ENCODE data around the gene TBX4.

TBX4 gene

GRCh38 chr17:61416540-61417363 lies 35.5 kb upstream of the TBX4 start:
- no peaks in the 10 kb centered on the region for H3K36me3 ChIP-seq (ENCODE audit: control insufficient read depth in 1 of 2, insufficient read depth in 2 of 2, low read depth in 1 of 2, low read length in 2 of 2)
- peak overlapping the region; percentile 63 for H3K4me2 ChIP-seq (ENCODE audit: low read length, poor library complexity, severe bottlenecking)
- H3K4me3 ChIP-seq (ENCODE audit: insufficient read depth in 1 of 2, low read depth in 1 of 2, low read length in 2 of 2), result peak overlapping the region; percentile 37 to 63
- H3K9ac ChIP-seq (ENCODE audit: low read length), result peak overlapping the region; percentile 75
- DNase-seq, result peak; percentile 91
- peak overlapping the region; percentile 47 for H4K91ac ChIP-seq (ENCODE audit: low read length)
- peak overlapping the region; percentile 97 for H4K8ac ChIP-seq (ENCODE audit: low read length)
- H3K18ac ChIP-seq (ENCODE audit: low read depth in 1 of 2, low read length in 2 of 2), result peak overlapping the region; percentile 52 to 67
- H3K4me1 ChIP-seq (ENCODE audit: control insufficient read depth, insufficient read depth, low read depth, low read length), result peaks cover 18% of the 10 kb centered on the region
- no peak overlapping the region for H2BK120ac ChIP-seq (ENCODE audit: low read depth, low read length)
- peak overlapping the region; percentile 5 to 79 for H2BK12ac ChIP-seq (ENCODE audit: low read length in 2 of 2)
- peak overlapping the region; percentile 59 for H2AFZ ChIP-seq (ENCODE audit: low read depth, low read length)
- peak overlapping the region in 1 of 2 experiments; percentile 48 for H3K4ac ChIP-seq (ENCODE audit: low read depth in 1 of 2, low read length in 2 of 2)
- H3K9me3 ChIP-seq (ENCODE audit: control insufficient read depth, low read length), result no peaks in the 10 kb centered on the region
- peaks cover 20 to 30% of the 10 kb centered on the region in 2 experiments for H3K27me3 ChIP-seq (ENCODE audit: control insufficient read depth in 1 of 2, insufficient read depth in 1 of 2, low read length in 2 of 2)
- 22% methylated on average over 40 of the region's 43 CpGs for WGBS
- H3K23ac ChIP-seq (ENCODE audit: low read length in 2 of 2), result no peak overlapping the region
- no peak overlapping the region for H2BK5ac ChIP-seq (ENCODE audit: low read depth, low read length, poor library complexity, severe bottlenecking)
- H3K79me1 ChIP-seq (replicated peaks; ENCODE audit: low read length, poor library complexity, severe bottlenecking), result peaks cover 2% of the 10 kb centered on the region
- H3K27ac ChIP-seq (ENCODE audit: low read length, poor library complexity, severe bottlenecking), result no peak overlapping the region
- peak overlapping the region in 1 of 2 experiments; percentile 35 for H3K14ac ChIP-seq (ENCODE audit: low read length in 2 of 2)
- no peak overlapping the region for H2BK15ac ChIP-seq (ENCODE audit: low read depth, poor library complexity, severe bottlenecking)
- no peak overlapping the region for H2AK5ac ChIP-seq (ENCODE audit: low read length, severe bottlenecking)

GRCh38 chr17:61418449-61418848 lies 33.8 kb upstream of the TBX4 start:
- 89% methylated on average over 1 of the region's 2 CpGs for WGBS
- Histone ChIP-seq H3K9me3 (ENCODE audit: control insufficient read depth, low read length) (no peaks in the 10 kb centered on the region), H3K9ac (ENCODE audit: low read length) (no peak overlapping the region), H3K23ac (ENCODE audit: low read length in 2 of 2) (no peak overlapping the region), H3K27me3 (ENCODE audit: control insufficient read depth in 1 of 2, insufficient read depth in 1 of 2, low read length in 2 of 2) (peaks cover 30 to 36% of the 10 kb centered on the region in 2 experiments), H2BK120ac (ENCODE audit: low read depth, low read length) (no peak overlapping the region), H3K14ac (ENCODE audit: low read length in 2 of 2) (no peak overlapping the region), H3K79me1 (replicated peaks; ENCODE audit: low read length, poor library complexity, severe bottlenecking) (no peaks in the 10 kb centered on the region), H3K4me3 (ENCODE audit: insufficient read depth in 1 of 2, low read depth in 1 of 2, low read length in 2 of 2) (no peak overlapping the region), H3K27ac (ENCODE audit: low read length, poor library complexity, severe bottlenecking) (no peak overlapping the region), H3K18ac (ENCODE audit: low read depth in 1 of 2, low read length in 2 of 2) (no peak overlapping the region), H4K8ac (ENCODE audit: low read length) (no peak overlapping the region), H2BK5ac (ENCODE audit: low read depth, low read length, poor library complexity, severe bottlenecking) (no peak overlapping the region), H2BK15ac (ENCODE audit: low read depth, poor library complexity, severe bottlenecking) (no peak overlapping the region), H2AFZ (ENCODE audit: low read depth, low read length) (no peak overlapping the region), H3K36me3 (ENCODE audit: control insufficient read depth in 1 of 2, insufficient read depth in 2 of 2, low read depth in 1 of 2, low read length in 2 of 2) (no peaks in the 10 kb centered on the region), H3K4me1 (ENCODE audit: control insufficient read depth, insufficient read depth, low read depth, low read length) (peaks cover 10% of the 10 kb centered on the region), H3K4ac (ENCODE audit: low read depth in 1 of 2, low read length in 2 of 2) (no peak overlapping the region), H2BK12ac (ENCODE audit: low read length in 2 of 2) (no peak overlapping the region), H4K91ac (ENCODE audit: low read length) (no peak overlapping the region), H3K4me2 (ENCODE audit: low read length, poor library complexity, severe bottlenecking) (no peak overlapping the region), H2AK5ac (ENCODE audit: low read length, severe bottlenecking) (no peak overlapping the region)
- no peak for DNase-seq

- H2BK120ac ChIP-seq (ENCODE audit: low read depth, low read length), result no peak overlapping the region
- no peak overlapping the region for H4K91ac ChIP-seq (ENCODE audit: low read length)
- 82% methylated on average over 8 of the region's 8 CpGs for WGBS
Measured at GRCh38 chr17:61419496-61420046, 32.7 kb upstream of the TBX4 start.

GRCh38 chr17:61420052-61420451 lies 32.2 kb upstream of the TBX4 start:
- no peak for DNase-seq
- H2AFZ ChIP-seq (ENCODE audit: low read depth, low read length), result no peak overlapping the region
- WGBS, result 67% methylated on average over 2 of the region's 4 CpGs
- H4K8ac ChIP-seq (ENCODE audit: low read length), result no peak overlapping the region
- no peak overlapping the region for H2AK5ac ChIP-seq (ENCODE audit: low read length, severe bottlenecking)
- no peak overlapping the region for H3K18ac ChIP-seq (ENCODE audit: low read depth in 1 of 2, low read length in 2 of 2)
- H2BK120ac ChIP-seq (ENCODE audit: low read depth, low read length), result no peak overlapping the region
- no peaks in the 10 kb centered on the region for H3K36me3 ChIP-seq (ENCODE audit: control insufficient read depth in 1 of 2, insufficient read depth in 2 of 2, low read depth in 1 of 2, low read length in 2 of 2)
- no peak overlapping the region for H3K9ac ChIP-seq (ENCODE audit: low read length)
- no peak overlapping the region for H3K27ac ChIP-seq (ENCODE audit: low read length, poor library complexity, severe bottlenecking)
- no peak overlapping the region for H3K4me2 ChIP-seq (ENCODE audit: low read length, poor library complexity, severe bottlenecking)
- H2BK5ac ChIP-seq (ENCODE audit: low read depth, low read length, poor library complexity, severe bottlenecking), result no peak overlapping the region
- H3K23ac ChIP-seq (ENCODE audit: low read length in 2 of 2), result no peak overlapping the region
- H2BK12ac ChIP-seq (ENCODE audit: low read length in 2 of 2), result no peak overlapping the region
- H3K79me1 ChIP-seq (replicated peaks; ENCODE audit: low read length, poor library complexity, severe bottlenecking), result no peaks in the 10 kb centered on the region
- no peak overlapping the region for H3K4ac ChIP-seq (ENCODE audit: low read depth in 1 of 2, low read length in 2 of 2)
- no peak overlapping the region for H3K14ac ChIP-seq (ENCODE audit: low read length in 2 of 2)
- no peak overlapping the region for H3K4me3 ChIP-seq (ENCODE audit: insufficient read depth in 1 of 2, low read depth in 1 of 2, low read length in 2 of 2)
- peaks cover 30 to 44% of the 10 kb centered on the region in 2 experiments for H3K27me3 ChIP-seq (ENCODE audit: control insufficient read depth in 1 of 2, insufficient read depth in 1 of 2, low read length in 2 of 2)
- peaks cover 10% of the 10 kb centered on the region for H3K4me1 ChIP-seq (ENCODE audit: control insufficient read depth, insufficient read depth, low read depth, low read length)
- no peak overlapping the region for H4K91ac ChIP-seq (ENCODE audit: low read length)
- no peaks in the 10 kb centered on the region for H3K9me3 ChIP-seq (ENCODE audit: control insufficient read depth, low read length)
- H2BK15ac ChIP-seq (ENCODE audit: low read depth, poor library complexity, severe bottlenecking), result no peak overlapping the region

More at GRCh38 chr17:61419496-61420046, 32.7 kb upstream of the TBX4 start:
- H3K23ac ChIP-seq (ENCODE audit: low read length in 2 of 2), result no peak overlapping the region
- no peak overlapping the region for H3K18ac ChIP-seq (ENCODE audit: low read depth in 1 of 2, low read length in 2 of 2)
- no peak for DNase-seq
- no peaks in the 10 kb centered on the region for H3K79me1 ChIP-seq (replicated peaks; ENCODE audit: low read length, poor library complexity, severe bottlenecking)
- H3K27me3 ChIP-seq (ENCODE audit: control insufficient read depth in 1 of 2, insufficient read depth in 1 of 2, low read length in 2 of 2), result peaks cover 30 to 41% of the 10 kb centered on the region in 2 experiments
- H2AFZ ChIP-seq (ENCODE audit: low read depth, low read length), result no peak overlapping the region
- H4K8ac ChIP-seq (ENCODE audit: low read length), result no peak overlapping the region
- H2BK15ac ChIP-seq (ENCODE audit: low read depth, poor library complexity, severe bottlenecking), result no peak overlapping the region
- no peak overlapping the region for H3K4me2 ChIP-seq (ENCODE audit: low read length, poor library complexity, severe bottlenecking)
- no peak overlapping the region for H3K4ac ChIP-seq (ENCODE audit: low read depth in 1 of 2, low read length in 2 of 2)
- H3K9ac ChIP-seq (ENCODE audit: low read length), result no peak overlapping the region
- peaks cover 10% of the 10 kb centered on the region for H3K4me1 ChIP-seq (ENCODE audit: control insufficient read depth, insufficient read depth, low read depth, low read length)
- H2BK5ac ChIP-seq (ENCODE audit: low read depth, low read length, poor library complexity, severe bottlenecking), result no peak overlapping the region
- no peak overlapping the region for H3K14ac ChIP-seq (ENCODE audit: low read length in 2 of 2)
- no peak overlapping the region for H3K4me3 ChIP-seq (ENCODE audit: insufficient read depth in 1 of 2, low read depth in 1 of 2, low read length in 2 of 2)
- H2AK5ac ChIP-seq (ENCODE audit: low read length, severe bottlenecking), result no peak overlapping the region
- H3K9me3 ChIP-seq (ENCODE audit: control insufficient read depth, low read length), result no peaks in the 10 kb centered on the region
- no peak overlapping the region for H2BK12ac ChIP-seq (ENCODE audit: low read length in 2 of 2)
- H3K27ac ChIP-seq (ENCODE audit: low read length, poor library complexity, severe bottlenecking), result no peak overlapping the region
- no peaks in the 10 kb centered on the region for H3K36me3 ChIP-seq (ENCODE audit: control insufficient read depth in 1 of 2, insufficient read depth in 2 of 2, low read depth in 1 of 2, low read length in 2 of 2)
